ENCODE measurements around the gene CCNT1.

DNA sequence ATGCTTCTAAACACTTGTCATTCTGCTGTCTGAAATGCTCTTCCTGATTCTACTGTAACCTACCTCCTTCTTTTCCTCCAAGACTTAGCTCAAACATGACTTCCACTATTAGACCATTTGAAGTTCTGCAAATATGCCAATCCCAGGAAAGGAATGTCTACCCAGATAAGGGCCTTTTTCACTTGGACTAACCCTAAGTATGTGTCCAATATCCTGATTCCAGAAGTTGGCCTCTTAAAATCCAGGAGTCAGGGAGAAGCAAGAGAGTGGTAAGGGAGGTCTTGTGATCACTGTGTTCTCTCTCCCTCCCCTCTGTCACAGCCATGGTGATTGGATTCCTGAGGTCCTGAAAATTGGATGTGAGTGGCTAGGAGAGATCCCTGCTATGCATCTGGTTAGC is 42.2 kb upstream of the CCNT1 start:
- TF ChIP-seq, protein P1, sequence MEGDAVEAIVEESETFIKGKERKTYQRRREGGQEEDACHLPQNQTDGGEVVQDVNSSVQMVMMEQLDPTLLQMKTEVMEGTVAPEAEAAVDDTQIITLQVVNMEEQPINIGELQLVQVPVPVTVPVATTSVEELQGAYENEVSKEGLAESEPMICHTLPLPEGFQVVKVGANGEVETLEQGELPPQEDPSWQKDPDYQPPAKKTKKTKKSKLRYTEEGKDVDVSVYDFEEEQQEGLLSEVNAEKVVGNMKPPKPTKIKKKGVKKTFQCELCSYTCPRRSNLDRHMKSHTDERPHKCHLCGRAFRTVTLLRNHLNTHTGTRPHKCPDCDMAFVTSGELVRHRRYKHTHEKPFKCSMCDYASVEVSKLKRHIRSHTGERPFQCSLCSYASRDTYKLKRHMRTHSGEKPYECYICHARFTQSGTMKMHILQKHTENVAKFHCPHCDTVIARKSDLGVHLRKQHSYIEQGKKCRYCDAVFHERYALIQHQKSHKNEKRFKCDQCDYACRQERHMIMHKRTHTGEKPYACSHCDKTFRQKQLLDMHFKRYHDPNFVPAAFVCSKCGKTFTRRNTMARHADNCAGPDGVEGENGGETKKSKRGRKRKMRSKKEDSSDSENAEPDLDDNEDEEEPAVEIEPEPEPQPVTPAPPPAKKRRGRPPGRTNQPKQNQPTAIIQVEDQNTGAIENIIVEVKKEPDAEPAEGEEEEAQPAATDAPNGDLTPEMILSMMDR (IDR thresholded peaks at IDR 0.05; ENCODE audit: low read depth, low read length, poor library complexity, severe bottlenecking) = no peak
- no peak for TF ChIP-seq EZH2phosphoT487 (IDR thresholded peaks at IDR 0.05; ENCODE audit: borderline replicate concordance, low read length)

Measured in DOHH2 (cell line).